GM13977 (cell line): ENCODE measurements around the gene CD86.
"Not testable (repeated sequence)": the region's sequence is repeated elsewhere in the genome, so short reads cannot be mapped to it uniquely, and the experiment has no call there.

Experiments used
- DNase-seq: peaks from one replicate; pipeline ENCODE4 v3.0.0; 2012; ENCODE audit warnings: low spot score
- in situ Hi-C: fragments of 300-500 bp; cut with MboI; formaldehyde crosslinking; loops from one replicate; pipeline ENCODE4 v1.12.0; 2022; ENCODE audit warnings: low sequenced_read_pairs, low pct_unique_long_range_greater_than_20kb, mixed read lengths, inconsistent platforms; ENCODE audit not compliant: unreplicated experiment
- TF ChIP-seq, protein P1 (sequence below): IDR thresholded peaks from 2 replicates; pipeline ENCODE4 v1.5.1; 2012; ENCODE audit warnings: mild to moderate bottlenecking, control low read depth; ENCODE audit not compliant: insufficient read depth; ENCODE audit errors: extremely low read depth, missing control alignments

CD86 gene

DNA sequence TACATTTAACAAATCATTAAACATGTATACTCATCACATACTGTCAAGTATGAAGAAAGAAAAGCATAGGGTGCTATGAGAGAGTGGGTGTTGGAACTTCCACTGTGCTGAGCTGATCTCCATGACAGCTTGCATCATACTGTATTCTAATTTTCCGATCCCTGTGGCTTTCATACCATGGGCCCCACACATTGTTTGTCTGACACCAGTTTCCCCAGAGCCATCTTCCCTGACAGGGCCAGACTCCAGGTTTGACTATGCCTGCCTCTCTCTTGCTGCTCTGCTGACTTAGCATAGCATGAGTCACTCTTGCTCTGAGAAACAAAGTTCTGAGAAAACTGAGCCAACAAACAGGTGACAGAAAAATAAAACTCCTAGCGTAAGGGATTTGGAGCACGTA, 91.3 kb downstream of the CD86 start:
- TF ChIP-seq, protein P1, sequence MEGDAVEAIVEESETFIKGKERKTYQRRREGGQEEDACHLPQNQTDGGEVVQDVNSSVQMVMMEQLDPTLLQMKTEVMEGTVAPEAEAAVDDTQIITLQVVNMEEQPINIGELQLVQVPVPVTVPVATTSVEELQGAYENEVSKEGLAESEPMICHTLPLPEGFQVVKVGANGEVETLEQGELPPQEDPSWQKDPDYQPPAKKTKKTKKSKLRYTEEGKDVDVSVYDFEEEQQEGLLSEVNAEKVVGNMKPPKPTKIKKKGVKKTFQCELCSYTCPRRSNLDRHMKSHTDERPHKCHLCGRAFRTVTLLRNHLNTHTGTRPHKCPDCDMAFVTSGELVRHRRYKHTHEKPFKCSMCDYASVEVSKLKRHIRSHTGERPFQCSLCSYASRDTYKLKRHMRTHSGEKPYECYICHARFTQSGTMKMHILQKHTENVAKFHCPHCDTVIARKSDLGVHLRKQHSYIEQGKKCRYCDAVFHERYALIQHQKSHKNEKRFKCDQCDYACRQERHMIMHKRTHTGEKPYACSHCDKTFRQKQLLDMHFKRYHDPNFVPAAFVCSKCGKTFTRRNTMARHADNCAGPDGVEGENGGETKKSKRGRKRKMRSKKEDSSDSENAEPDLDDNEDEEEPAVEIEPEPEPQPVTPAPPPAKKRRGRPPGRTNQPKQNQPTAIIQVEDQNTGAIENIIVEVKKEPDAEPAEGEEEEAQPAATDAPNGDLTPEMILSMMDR = no peak
- DNase-seq = peak; percentile 62
- in situ Hi-C loops = no loop called here

DNA sequence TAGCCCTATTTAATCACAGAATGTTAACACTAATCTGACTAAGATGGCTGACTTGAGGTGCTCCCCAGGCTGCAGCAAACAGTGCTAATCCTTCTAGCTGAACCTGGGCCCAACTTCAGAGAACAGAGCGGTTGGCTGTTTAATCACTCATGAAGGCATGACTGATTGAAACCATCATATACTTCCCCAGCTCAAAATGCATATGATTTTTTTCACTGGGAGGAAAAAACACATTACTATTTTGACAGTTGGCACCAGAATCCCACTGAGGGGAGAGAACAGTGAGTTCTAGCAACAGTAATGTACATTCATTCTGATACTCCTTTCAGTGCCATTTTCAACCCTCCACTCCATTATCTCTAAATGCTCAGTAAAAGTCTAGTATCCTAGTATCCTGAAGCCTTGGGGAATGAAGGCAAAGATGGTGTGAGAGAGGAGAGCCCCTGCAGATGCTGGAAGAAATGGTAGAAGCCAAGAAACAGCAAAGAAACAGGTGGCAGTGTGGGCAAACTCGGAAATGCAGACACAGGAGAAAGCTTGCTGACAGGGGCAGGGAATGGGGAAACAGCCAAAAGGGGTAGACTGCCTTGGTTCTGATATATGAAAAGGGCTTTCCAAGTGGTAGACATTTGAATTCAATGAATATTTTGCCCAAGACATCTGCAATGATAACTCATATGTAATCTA, 93.9 kb downstream of the CD86 start:
- in situ Hi-C loops = no loop called here
- TF ChIP-seq, protein P1 = no peak

DNA sequence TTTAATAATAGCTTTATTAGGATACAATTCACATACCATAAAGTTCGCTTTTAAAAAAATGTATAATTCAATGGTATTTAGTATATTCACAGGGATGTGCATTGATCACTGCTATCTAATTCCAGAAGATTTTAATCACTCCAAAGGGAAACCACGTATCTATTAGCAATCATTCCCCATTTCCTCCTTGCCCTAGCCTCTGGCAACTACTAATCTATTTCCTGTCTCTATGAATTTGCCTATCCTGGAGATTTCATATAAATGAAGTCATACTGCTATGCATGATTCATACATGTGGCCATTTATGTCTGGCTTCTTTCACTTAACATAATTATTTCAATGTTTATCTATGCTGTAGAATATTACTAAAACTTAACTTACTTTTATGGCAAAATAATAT, 96.3 kb downstream of the CD86 start:
- TF ChIP-seq, protein P1 = no peak
- DNase-seq = no peak
- in situ Hi-C loops = no loop called here

More for the DNA sequence above, 93.9 kb downstream of the CD86 start:
- DNase-seq = no peak

DNA sequence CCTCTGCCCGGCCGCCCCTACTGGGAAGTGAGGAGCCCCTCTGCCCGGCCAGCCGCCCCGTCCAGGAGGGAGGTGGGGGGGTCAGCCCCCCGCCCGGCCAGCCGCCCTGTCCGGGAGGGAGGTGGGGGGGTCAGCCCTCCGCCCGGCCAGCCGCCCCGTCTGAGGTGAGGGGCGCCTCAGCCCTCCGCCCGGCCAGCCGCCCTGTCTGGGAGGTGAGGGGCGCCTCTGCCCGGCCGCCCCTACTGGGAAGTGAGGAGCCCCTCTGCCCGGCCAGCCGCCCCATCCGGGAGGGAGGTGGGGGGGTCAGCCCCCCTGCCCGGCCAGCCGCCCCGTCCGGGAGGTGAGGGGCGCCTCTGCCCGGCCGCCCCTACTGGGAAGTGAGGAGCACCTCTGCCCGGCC, 109.8 kb downstream of the CD86 start:
- in situ Hi-C loops, DNase-seq: not testable (repeated sequence)

DNA sequence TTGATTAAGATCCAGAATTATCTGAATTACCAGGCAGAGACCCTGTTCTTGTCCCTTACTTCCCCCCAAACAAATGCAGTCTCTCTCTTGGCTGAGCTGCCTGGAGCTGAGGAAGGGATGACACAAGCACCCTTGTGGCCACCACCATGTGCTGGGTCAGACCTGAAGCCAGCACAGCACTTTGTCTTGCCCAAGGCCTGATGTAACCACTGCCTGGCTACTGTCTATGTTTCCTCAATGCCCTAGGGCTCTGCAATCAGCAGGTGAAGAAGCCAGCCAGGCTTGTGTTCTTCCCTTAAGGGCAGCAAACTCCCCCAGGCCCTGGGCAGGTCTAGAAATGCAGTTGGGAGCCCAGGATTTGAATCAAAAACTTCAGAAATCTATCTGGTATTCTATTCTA, 112.5 kb downstream of the CD86 start:
- DNase-seq = no peak
- in situ Hi-C loops = no loop called here
- TF ChIP-seq, protein P1 = no peak

DNA sequence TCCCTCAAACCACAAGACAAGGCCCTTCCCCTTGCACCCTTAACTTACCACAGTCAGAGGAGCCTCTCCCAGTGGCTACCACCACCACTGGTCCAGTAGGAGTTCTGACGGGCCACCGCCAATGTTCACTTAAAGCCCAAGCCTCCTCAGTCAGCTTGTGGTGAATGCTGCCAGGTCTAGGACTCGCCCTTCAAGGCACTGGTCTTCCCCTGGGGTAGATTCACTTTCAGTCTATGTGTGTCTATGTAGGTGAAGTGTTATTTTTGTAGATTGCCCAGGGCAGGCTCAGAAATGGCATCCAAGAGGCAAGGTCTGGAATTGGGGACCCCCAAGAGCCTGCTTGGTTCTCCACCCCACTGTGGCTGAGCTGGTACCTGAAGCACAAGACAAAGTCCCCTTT, 112.9 kb downstream of the CD86 start:
- in situ Hi-C loops = no loop called here
- DNase-seq = no peak
- TF ChIP-seq, protein P1 = no peak

DNA sequence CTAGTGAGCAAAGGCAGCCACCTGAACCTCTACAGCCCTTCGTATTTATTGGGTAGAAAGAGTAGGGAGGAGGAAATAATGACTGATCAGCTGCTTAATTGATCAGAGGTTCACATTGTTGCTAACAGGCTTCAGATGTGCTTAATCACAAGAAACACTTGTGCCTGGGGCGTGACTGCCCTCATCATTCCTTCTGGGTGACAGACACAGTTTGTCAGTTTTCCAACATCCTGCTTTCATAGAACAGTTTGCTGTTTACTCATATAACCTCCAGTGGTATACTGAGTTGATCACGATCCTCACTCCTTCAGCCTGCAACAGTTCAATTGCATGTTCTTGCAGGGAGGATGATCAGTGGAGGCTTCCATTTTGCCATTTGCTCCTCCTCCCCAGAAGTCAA, 114.7 kb downstream of the CD86 start:
- TF ChIP-seq, protein P1 = no peak
- in situ Hi-C loops = no loop called here
- DNase-seq = no peak
